Small intestine (tissue), 7 donors: ENCODE results near the gene PHC3. TPM values are rescaled to one million over a fixed set of nuclear protein-coding genes. Genes with fewer than 3 reads are reported as not detected.

Source experiments
- DNase-seq, 2 donors: peaks; one replicate each; pipeline versions ENCODE4 v3.0.0 to v3.0.0-alpha.2; 2013
- FAIRE-seq: peaks from 2 replicates; lab custom pipeline; 2012; peaks lifted over from hg19 to GRCh38; lab: Jason Lieb, UNC
- H3K27ac ChIP-seq, 3 donors: one replicate each; pipeline ENCODE4 v1.5.1; 2013; ENCODE audit warnings: low read length in 2 of 3, mild to moderate bottlenecking in 2 of 3, control low read depth in 1 of 3, inconsistent platforms in 1 of 3, low read depth in 1 of 3, moderate library complexity in 1 of 3
- H3K27me3 ChIP-seq, 3 donors: one replicate each; pipeline ENCODE4 v1.6.1; 2013; ENCODE audit warnings: low read length in 3 of 3, inconsistent platforms in 1 of 3; ENCODE audit not compliant: control insufficient read depth in 3 of 3, insufficient read depth in 3 of 3
- H3K36me3 ChIP-seq, 3 donors: one replicate each; pipeline ENCODE4 v1.6.1; 2013; ENCODE audit warnings: low read length in 3 of 3, inconsistent platforms in 1 of 3, low read depth in 1 of 3, mild to moderate bottlenecking in 1 of 3, moderate library complexity in 1 of 3; ENCODE audit not compliant: control insufficient read depth in 3 of 3, insufficient read depth in 2 of 3
- H3K4me1 ChIP-seq, 3 donors: one replicate each; pipeline ENCODE4 v1.6.1; 2013; ENCODE audit warnings: low read length in 2 of 3, inconsistent platforms in 1 of 3, low read depth in 1 of 3, mild to moderate bottlenecking in 1 of 3, moderate library complexity in 1 of 3; ENCODE audit not compliant: control insufficient read depth in 3 of 3, insufficient read depth in 2 of 3
- H3K4me3 ChIP-seq, 3 donors: one replicate each; pipeline ENCODE4 v1.5.1; 2013; ENCODE audit warnings: low read length in 3 of 3, control low read depth in 1 of 3, inconsistent platforms in 1 of 3, low read depth in 1 of 3, mild to moderate bottlenecking in 1 of 3, moderate library complexity in 1 of 3
- H3K9me3 ChIP-seq, 2 donors: one replicate each; pipeline ENCODE4 v1.6.1; 2013; ENCODE audit warnings: low read depth in 1 of 2, low read length in 1 of 2; ENCODE audit not compliant: control insufficient read depth in 2 of 2, insufficient read depth in 1 of 2
- WGBS, 3 donors: extraction: QIAGEN DNeasy Blood & Tissue Kit; methylation state at CpG; one replicate each; pipeline ENCODE4 v1.1.7; 2013; 5-methylcytosine and 5-hydroxymethylcytosine counted together
- polyA plus RNA-seq, 4 donors: library from polyadenylated mRNA; stranded (reverse) in 3 of 4; unstranded in 1 of 4; fragments of 200-250 nt in 3 of 4; fragments of 120-200 nt in 1 of 4; gene quantifications; one replicate each; pipeline versions ENCODE4 v1.2.1 to v1.2.3, GENCODE V29; 2013
- donor health status: healthy with polysubstance abuse.
- donor health status: control.
- donor health status: control.
- donor health status: Bipolar disorder and iron deficiency.
- donor health status: healthy.

PHC3 gene
- polyA plus RNA-seq, 4 donors = 2.5 to 30.4 (median 4.3) TPM

- Histone ChIP-seq H3K27ac (peak overlapping the region; percentile 57 to 94 (median 66)), H3K36me3 (peaks cover 0 to 23% (median 0%) of the 10 kb centered on the region in 3 donors), H3K4me1 (peaks cover 0 to 51% (median 0%) of the 10 kb centered on the region in 3 donors), H3K27me3 (no peaks in the 10 kb centered on the region), H3K9me3 (peaks cover 0 to 12% of the 10 kb centered on the region in 2 donors), H3K4me3 (no peak overlapping the region)
- DNase-seq (peak; percentile 80 to 85), FAIRE-seq (no peak)
- 10 to 62% (median 40%) methylated on average over 10 of the region's 10 CpGs for WGBS, 3 donors
Measured at GRCh38 chr3:170077361-170077760, 104.2 kb downstream of the PHC3 start.

GRCh38 chr3:170076715-170077238 lies 104.8 kb downstream of the PHC3 start:
- no peak for FAIRE-seq

GRCh38 chr3:170075441-170076091 lies 106.0 kb downstream of the PHC3 start:
- Histone ChIP-seq H3K27ac (peak overlapping the region in 1 of 3 donors; percentile 94), H3K36me3 (peaks cover 0 to 29% (median 0%) of the 10 kb centered on the region in 3 donors), H3K27me3 (no peaks in the 10 kb centered on the region), H3K4me1 (peaks cover 0 to 50% (median 0%) of the 10 kb centered on the region in 3 donors), H3K9me3 (peaks cover 0 to 19% of the 10 kb centered on the region in 2 donors), H3K4me3 (no peak overlapping the region)
- 44 to 77% (median 50%) methylated on average over 4 of the region's 4 CpGs for WGBS, 3 donors
- FAIRE-seq = no peak
- DNase-seq = peak; percentile 45 to 50

More at GRCh38 chr3:170076715-170077238, 104.8 kb downstream of the PHC3 start:
- H3K9me3 ChIP-seq = peaks cover 0 to 13% of the 10 kb centered on the region in 2 donors
- 17 to 58% (median 33%) methylated on average over 6 of the region's 6 CpGs for WGBS, 3 donors
- H3K4me1 ChIP-seq = peaks cover 0 to 51% (median 0%) of the 10 kb centered on the region in 3 donors
- H3K4me3 ChIP-seq = no peak overlapping the region
- peak; percentile 82 to 92 for DNase-seq
- peak overlapping the region; percentile 13 to 94 (median 57) for H3K27ac ChIP-seq
- peaks cover 0 to 28% (median 0%) of the 10 kb centered on the region in 3 donors for H3K36me3 ChIP-seq
- H3K27me3 ChIP-seq = no peaks in the 10 kb centered on the region

GRCh38 chr3:170064108-170064507 lies 117.4 kb downstream of the PHC3 start:
- Histone ChIP-seq H3K4me1 (no peaks in the 10 kb centered on the region), H3K36me3 (peaks cover 0 to 48% (median 4%) of the 10 kb centered on the region in 3 donors), H3K4me3 (no peak overlapping the region), H3K27ac (no peak overlapping the region), H3K9me3 (no peaks in the 10 kb centered on the region), H3K27me3 (no peaks in the 10 kb centered on the region)
- WGBS, 3 donors = 94 to 96% (median 95%) methylated on average over 18 of the region's 18 CpGs
- DNase-seq = no peak
- no peak for FAIRE-seq

GRCh38 chr3:170063691-170064090 lies 117.8 kb downstream of the PHC3 start:
- no peak overlapping the region for H3K27ac ChIP-seq
- WGBS, 3 donors = 90 to 94% (median 94%) methylated on average over 15 of the region's 15 CpGs
- FAIRE-seq (no peak), DNase-seq (no peak)
- H3K4me3 ChIP-seq = no peak overlapping the region
- H3K4me1 ChIP-seq = no peaks in the 10 kb centered on the region
- H3K36me3 ChIP-seq = peaks cover 0 to 48% (median 4%) of the 10 kb centered on the region in 3 donors
- no peaks in the 10 kb centered on the region for H3K27me3 ChIP-seq
- H3K9me3 ChIP-seq = no peaks in the 10 kb centered on the region

- Histone ChIP-seq H3K27ac (no peak overlapping the region), H3K4me1 (peaks cover 0 to 4% (median 0%) of the 10 kb centered on the region in 3 donors), H3K36me3 (peaks cover 0 to 51% (median 4%) of the 10 kb centered on the region in 3 donors), H3K27me3 (no peaks in the 10 kb centered on the region), H3K4me3 (no peak overlapping the region), H3K9me3 (no peaks in the 10 kb centered on the region)
- DNase-seq = no peak
- WGBS, 3 donors = 96 to 97% (median 97%) methylated on average over 16 of the region's 16 CpGs
- no peak for FAIRE-seq
Measured at GRCh38 chr3:170062769-170063168, 118.8 kb downstream of the PHC3 start.

GRCh38 chr3:170062068-170062467 lies 119.5 kb downstream of the PHC3 start:
- no peak for FAIRE-seq
- no peak for DNase-seq
- peaks cover 0 to 50% (median 4%) of the 10 kb centered on the region in 3 donors for H3K36me3 ChIP-seq
- H3K27me3 ChIP-seq = no peaks in the 10 kb centered on the region
- H3K4me3 ChIP-seq = no peak overlapping the region
- peaks cover 0 to 4% (median 0%) of the 10 kb centered on the region in 3 donors for H3K4me1 ChIP-seq
- WGBS, 3 donors = 96 to 99% (median 96%) methylated on average over 20 of the region's 20 CpGs
- no peak overlapping the region for H3K27ac ChIP-seq
- H3K9me3 ChIP-seq = no peaks in the 10 kb centered on the region

- WGBS, 3 donors = 63 to 83% (median 77%) methylated on average over 1 of the region's 1 CpG
- H3K4me3 ChIP-seq = no peak overlapping the region
- no peaks in the 10 kb centered on the region for H3K9me3 ChIP-seq
- FAIRE-seq (no peak), DNase-seq (no peak)
- no peaks in the 10 kb centered on the region for H3K27me3 ChIP-seq
- H3K4me1 ChIP-seq = peaks cover 0 to 4% (median 0%) of the 10 kb centered on the region in 3 donors
- peaks cover 0 to 49% (median 4%) of the 10 kb centered on the region in 3 donors for H3K36me3 ChIP-seq
- H3K27ac ChIP-seq = no peak overlapping the region
Measured at GRCh38 chr3:170059447-170059846, 122.1 kb downstream of the PHC3 start.
